ENCODE results near the gene ZNF714.

DNA sequence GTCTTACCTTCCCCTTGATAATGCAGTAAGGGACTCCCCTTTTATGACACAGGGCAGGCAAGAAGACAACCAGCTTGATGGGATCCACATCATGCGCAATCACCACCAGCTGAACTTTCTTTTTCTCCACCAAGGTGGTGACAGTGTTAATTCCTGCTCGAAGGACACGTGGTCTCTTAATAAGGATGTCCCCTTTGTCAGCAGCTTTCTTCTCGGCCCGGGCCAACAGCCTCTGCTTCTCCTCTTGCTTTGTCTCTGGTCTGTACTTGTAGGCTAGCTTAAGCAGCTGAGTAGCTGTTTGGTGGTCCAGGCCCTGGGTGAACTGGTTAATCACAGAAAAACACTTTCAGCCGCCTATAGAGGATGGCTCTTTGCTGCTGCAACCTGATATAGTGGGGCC lies 67.9 kb downstream of the ZNF714 start:
- TF ChIP-seq, protein P1, sequence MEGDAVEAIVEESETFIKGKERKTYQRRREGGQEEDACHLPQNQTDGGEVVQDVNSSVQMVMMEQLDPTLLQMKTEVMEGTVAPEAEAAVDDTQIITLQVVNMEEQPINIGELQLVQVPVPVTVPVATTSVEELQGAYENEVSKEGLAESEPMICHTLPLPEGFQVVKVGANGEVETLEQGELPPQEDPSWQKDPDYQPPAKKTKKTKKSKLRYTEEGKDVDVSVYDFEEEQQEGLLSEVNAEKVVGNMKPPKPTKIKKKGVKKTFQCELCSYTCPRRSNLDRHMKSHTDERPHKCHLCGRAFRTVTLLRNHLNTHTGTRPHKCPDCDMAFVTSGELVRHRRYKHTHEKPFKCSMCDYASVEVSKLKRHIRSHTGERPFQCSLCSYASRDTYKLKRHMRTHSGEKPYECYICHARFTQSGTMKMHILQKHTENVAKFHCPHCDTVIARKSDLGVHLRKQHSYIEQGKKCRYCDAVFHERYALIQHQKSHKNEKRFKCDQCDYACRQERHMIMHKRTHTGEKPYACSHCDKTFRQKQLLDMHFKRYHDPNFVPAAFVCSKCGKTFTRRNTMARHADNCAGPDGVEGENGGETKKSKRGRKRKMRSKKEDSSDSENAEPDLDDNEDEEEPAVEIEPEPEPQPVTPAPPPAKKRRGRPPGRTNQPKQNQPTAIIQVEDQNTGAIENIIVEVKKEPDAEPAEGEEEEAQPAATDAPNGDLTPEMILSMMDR (IDR thresholded peaks at IDR 0.05; ENCODE audit: insufficient read depth, low read length) = no peak
- TF ChIP-seq, protein P2, sequence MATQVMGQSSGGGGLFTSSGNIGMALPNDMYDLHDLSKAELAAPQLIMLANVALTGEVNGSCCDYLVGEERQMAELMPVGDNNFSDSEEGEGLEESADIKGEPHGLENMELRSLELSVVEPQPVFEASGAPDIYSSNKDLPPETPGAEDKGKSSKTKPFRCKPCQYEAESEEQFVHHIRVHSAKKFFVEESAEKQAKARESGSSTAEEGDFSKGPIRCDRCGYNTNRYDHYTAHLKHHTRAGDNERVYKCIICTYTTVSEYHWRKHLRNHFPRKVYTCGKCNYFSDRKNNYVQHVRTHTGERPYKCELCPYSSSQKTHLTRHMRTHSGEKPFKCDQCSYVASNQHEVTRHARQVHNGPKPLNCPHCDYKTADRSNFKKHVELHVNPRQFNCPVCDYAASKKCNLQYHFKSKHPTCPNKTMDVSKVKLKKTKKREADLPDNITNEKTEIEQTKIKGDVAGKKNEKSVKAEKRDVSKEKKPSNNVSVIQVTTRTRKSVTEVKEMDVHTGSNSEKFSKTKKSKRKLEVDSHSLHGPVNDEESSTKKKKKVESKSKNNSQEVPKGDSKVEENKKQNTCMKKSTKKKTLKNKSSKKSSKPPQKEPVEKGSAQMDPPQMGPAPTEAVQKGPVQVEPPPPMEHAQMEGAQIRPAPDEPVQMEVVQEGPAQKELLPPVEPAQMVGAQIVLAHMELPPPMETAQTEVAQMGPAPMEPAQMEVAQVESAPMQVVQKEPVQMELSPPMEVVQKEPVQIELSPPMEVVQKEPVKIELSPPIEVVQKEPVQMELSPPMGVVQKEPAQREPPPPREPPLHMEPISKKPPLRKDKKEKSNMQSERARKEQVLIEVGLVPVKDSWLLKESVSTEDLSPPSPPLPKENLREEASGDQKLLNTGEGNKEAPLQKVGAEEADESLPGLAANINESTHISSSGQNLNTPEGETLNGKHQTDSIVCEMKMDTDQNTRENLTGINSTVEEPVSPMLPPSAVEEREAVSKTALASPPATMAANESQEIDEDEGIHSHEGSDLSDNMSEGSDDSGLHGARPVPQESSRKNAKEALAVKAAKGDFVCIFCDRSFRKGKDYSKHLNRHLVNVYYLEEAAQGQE (IDR thresholded peaks at IDR 0.05; ENCODE audit: insufficient replicate concordance, low read depth) = no peak
- TF ChIP-seq POLR2AphosphoS5 (IDR thresholded peaks at IDR 0.05; ENCODE audit: low read depth) (no peak), GABPA (IDR thresholded peaks at IDR 0.05; ENCODE audit: low read depth) (no peak)
